Neural cell (in vitro differentiated cells): Measurements from ENCODE around the gene TPRG1. TPM values are rescaled to one million over a fixed set of nuclear protein-coding genes. Genes with fewer than 3 reads are reported as not detected.

Source experiments
- H2AFZ ChIP-seq: fragments of 200-600, 300-800 bp; sonication (generic), shearing (Covaris generic); 2 replicates; pipeline ENCODE4 v1.6.0; 2014; ENCODE audit warnings: low read depth, mild to moderate bottlenecking, antibody characterized with exemption, low read length, moderate library complexity
- H3F3A ChIP-seq: fragments of 200-600 bp; shearing (Covaris generic); 2 replicates; pipeline ENCODE4 v1.6.1; 2016; ENCODE audit warnings: mild to moderate bottlenecking, moderate library complexity, mixed read lengths, antibody characterized with exemption, low read length; ENCODE audit not compliant: insufficient read depth, poor library complexity, severe bottlenecking
- H3K27ac ChIP-seq: fragments of 200-600, 300-800 bp; sonication (generic), shearing (Covaris generic); 2 replicates; pipeline ENCODE4 v1.5.1; 2014; ENCODE audit warnings: mild to moderate bottlenecking, low read length, moderate library complexity
- H3K27me3 ChIP-seq: fragments of 300-800, 200-600 bp; sonication (generic), shearing (Covaris generic); 2 replicates; pipeline ENCODE4 v1.6.0; 2014; ENCODE audit warnings: mild to moderate bottlenecking, low read depth, low read length, moderate library complexity; ENCODE audit not compliant: insufficient read depth
- H3K36me3 ChIP-seq: fragments of 300-800, 200-600 bp; sonication (generic), shearing (Covaris generic); 2 replicates; pipeline ENCODE4 v1.5.1; 2014; ENCODE audit warnings: mild to moderate bottlenecking, antibody characterized with exemption, low read length, moderate library complexity; ENCODE audit not compliant: insufficient read depth
- H3K4me2 ChIP-seq: fragments of 300-800, 200-600 bp; sonication (generic), shearing (Covaris generic); 2 replicates; pipeline ENCODE4 v1.6.0; 2014; ENCODE audit warnings: mild to moderate bottlenecking, low read length
- H3K4me3 ChIP-seq: fragments of 300-800, 200-600 bp; sonication (generic), shearing (Covaris generic); 2 replicates; pipeline ENCODE4 v1.5.1; 2014; ENCODE audit warnings: mild to moderate bottlenecking, low read length, moderate library complexity
- H3K79me2 ChIP-seq: fragments of 200-600 bp; shearing (Covaris generic); replicated peaks from 2 replicates; pipeline ENCODE4 v1.6.0; 2014; ENCODE audit warnings: mild to moderate bottlenecking, low read length, moderate library complexity; ENCODE audit not compliant: insufficient read depth
- H3K9ac ChIP-seq: fragments of 300-800, 200-600 bp; sonication (generic), shearing (Covaris generic); 2 replicates; pipeline ENCODE4 v1.6.1; 2016; ENCODE audit warnings: mild to moderate bottlenecking, low read length, mixed read lengths
- H3K9me2 ChIP-seq: fragments of 200-600 bp; shearing (Covaris generic); 2 replicates; pipeline ENCODE4 v1.6.1; 2016; ENCODE audit warnings: mild to moderate bottlenecking, low read length, mixed read lengths; ENCODE audit not compliant: insufficient read depth
- H3K9me3 ChIP-seq: fragments of 200-600, 300-800 bp; sonication (generic), shearing (Covaris generic); 2 replicates; pipeline ENCODE4 v1.6.1; 2016; ENCODE audit warnings: mild to moderate bottlenecking, mixed run types, low read length, moderate library complexity, mixed read lengths
- H4K20me1 ChIP-seq: fragments of 200-600 bp; shearing (Covaris generic); 2 replicates; pipeline ENCODE4 v1.6.1; 2016; ENCODE audit warnings: mild to moderate bottlenecking, mixed run types; ENCODE audit not compliant: insufficient read depth
- EP300 ChIP-seq: fragments of 450-650 bp; conservative IDR thresholded peaks from 2 replicates; pipeline ENCODE4 v1.6.1; 2014; ENCODE audit warnings: antibody characterized with exemption, mild to moderate bottlenecking, moderate library complexity; ENCODE audit not compliant: poor library complexity, severe bottlenecking
- EZH2 ChIP-seq: fragments of 200-600, 300-800 bp; shearing (Covaris generic), sonication (generic); IDR thresholded peaks from 2 replicates; pipeline ENCODE4 v1.6.1; 2014; ENCODE audit warnings: antibody characterized with exemption, low read length, borderline replicate concordance, mild to moderate bottlenecking; ENCODE audit not compliant: insufficient read depth, poor library complexity, severe bottlenecking
- MXI1 ChIP-seq: fragments of 450-650 bp; conservative IDR thresholded peaks from 2 replicates; pipeline ENCODE4 v1.6.1; 2014; ENCODE audit warnings: antibody characterized with exemption, mild to moderate bottlenecking; ENCODE audit not compliant: poor library complexity, severe bottlenecking
- POLR2AphosphoS5 ChIP-seq: IDR thresholded peaks from 2 replicates; pipeline ENCODE4 v1.6.1; 2012
- RAD21 ChIP-seq: fragments of 450-650 bp; conservative IDR thresholded peaks from 2 replicates; pipeline ENCODE4 v1.6.1; 2014; ENCODE audit warnings: antibody characterized with exemption, mild to moderate bottlenecking, moderate library complexity
- SMC3 ChIP-seq: fragments of 450-650 bp; conservative IDR thresholded peaks from 2 replicates; pipeline ENCODE4 v1.6.1; 2014; ENCODE audit warnings: antibody characterized with exemption, mild to moderate bottlenecking, moderate library complexity; ENCODE audit not compliant: poor library complexity
- TAF1 ChIP-seq: IDR thresholded peaks from 2 replicates; pipeline ENCODE4 v1.6.1; 2012; ENCODE audit warnings: low read depth
- polyA plus RNA-seq: library from polyadenylated mRNA; depleted of rRNA; stranded (reverse); fragments of >200 nt; gene quantifications from 2 replicates; pipeline ENCODE4 v1.2.3, GENCODE V29; 2014
- TF ChIP-seq, protein P1 (sequence below): fragments of 450-650 bp; IDR thresholded peaks from 2 replicates; pipeline ENCODE4 v1.5.1; 2014; ENCODE audit warnings: antibody characterized with exemption, mild to moderate bottlenecking, moderate library complexity; ENCODE audit not compliant: poor library complexity, severe bottlenecking
- TF ChIP-seq, protein P2 (sequence below): IDR thresholded peaks from 2 replicates; pipeline ENCODE4 v1.6.1; 2012; ENCODE audit warnings: borderline replicate concordance

Gene TPRG1
- polyA plus RNA-seq, 1 donor from 2014 or later, result 0.17 TPM

DNA sequence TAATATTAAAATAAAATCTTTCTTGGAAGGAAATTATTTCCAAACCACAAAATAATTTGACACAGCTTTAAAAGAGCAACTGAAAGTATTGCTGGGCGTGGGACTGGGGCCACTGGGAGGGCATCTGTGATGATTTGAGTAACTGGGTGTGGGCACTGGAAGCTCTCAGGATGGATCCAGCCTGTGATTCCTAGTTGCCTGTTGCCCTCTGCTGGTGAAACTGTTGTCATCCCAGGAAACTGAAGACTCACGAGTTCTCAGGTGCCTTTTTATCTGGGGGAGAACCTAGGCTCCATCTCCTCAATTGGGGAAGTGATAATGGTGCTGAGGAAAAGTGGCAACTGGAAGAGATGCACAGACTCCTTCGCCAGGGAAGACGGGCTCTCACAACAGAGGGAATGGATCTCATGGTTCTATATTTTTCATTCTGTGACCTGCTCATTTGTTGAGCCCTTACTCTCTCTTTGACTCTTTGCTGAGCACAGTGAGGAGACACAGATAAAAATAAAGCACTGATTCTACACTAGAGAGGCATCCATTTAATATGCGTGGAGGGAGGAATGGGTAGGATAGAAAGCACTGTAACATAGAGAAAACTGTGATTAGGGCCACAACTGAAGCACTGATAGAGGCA is 61.6 kb downstream of the TPRG1 start:
- peak; percentile 82 for TF ChIP-seq RAD21
- TF ChIP-seq SMC3, result peak; percentile 83
- TF ChIP-seq EZH2, result no peak
- no peak for TF ChIP-seq POLR2AphosphoS5
- TF ChIP-seq EP300, result no peak
- TF ChIP-seq, protein P1, sequence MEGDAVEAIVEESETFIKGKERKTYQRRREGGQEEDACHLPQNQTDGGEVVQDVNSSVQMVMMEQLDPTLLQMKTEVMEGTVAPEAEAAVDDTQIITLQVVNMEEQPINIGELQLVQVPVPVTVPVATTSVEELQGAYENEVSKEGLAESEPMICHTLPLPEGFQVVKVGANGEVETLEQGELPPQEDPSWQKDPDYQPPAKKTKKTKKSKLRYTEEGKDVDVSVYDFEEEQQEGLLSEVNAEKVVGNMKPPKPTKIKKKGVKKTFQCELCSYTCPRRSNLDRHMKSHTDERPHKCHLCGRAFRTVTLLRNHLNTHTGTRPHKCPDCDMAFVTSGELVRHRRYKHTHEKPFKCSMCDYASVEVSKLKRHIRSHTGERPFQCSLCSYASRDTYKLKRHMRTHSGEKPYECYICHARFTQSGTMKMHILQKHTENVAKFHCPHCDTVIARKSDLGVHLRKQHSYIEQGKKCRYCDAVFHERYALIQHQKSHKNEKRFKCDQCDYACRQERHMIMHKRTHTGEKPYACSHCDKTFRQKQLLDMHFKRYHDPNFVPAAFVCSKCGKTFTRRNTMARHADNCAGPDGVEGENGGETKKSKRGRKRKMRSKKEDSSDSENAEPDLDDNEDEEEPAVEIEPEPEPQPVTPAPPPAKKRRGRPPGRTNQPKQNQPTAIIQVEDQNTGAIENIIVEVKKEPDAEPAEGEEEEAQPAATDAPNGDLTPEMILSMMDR, result peak; percentile 78
- TF ChIP-seq, protein P2, sequence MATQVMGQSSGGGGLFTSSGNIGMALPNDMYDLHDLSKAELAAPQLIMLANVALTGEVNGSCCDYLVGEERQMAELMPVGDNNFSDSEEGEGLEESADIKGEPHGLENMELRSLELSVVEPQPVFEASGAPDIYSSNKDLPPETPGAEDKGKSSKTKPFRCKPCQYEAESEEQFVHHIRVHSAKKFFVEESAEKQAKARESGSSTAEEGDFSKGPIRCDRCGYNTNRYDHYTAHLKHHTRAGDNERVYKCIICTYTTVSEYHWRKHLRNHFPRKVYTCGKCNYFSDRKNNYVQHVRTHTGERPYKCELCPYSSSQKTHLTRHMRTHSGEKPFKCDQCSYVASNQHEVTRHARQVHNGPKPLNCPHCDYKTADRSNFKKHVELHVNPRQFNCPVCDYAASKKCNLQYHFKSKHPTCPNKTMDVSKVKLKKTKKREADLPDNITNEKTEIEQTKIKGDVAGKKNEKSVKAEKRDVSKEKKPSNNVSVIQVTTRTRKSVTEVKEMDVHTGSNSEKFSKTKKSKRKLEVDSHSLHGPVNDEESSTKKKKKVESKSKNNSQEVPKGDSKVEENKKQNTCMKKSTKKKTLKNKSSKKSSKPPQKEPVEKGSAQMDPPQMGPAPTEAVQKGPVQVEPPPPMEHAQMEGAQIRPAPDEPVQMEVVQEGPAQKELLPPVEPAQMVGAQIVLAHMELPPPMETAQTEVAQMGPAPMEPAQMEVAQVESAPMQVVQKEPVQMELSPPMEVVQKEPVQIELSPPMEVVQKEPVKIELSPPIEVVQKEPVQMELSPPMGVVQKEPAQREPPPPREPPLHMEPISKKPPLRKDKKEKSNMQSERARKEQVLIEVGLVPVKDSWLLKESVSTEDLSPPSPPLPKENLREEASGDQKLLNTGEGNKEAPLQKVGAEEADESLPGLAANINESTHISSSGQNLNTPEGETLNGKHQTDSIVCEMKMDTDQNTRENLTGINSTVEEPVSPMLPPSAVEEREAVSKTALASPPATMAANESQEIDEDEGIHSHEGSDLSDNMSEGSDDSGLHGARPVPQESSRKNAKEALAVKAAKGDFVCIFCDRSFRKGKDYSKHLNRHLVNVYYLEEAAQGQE, result no peak
- no peak for TF ChIP-seq MXI1
- TF ChIP-seq TAF1, result no peak
- H2AFZ ChIP-seq, result no peak overlapping the region
- H3K9me2 ChIP-seq, result no peaks in the 10 kb centered on the region

DNA sequence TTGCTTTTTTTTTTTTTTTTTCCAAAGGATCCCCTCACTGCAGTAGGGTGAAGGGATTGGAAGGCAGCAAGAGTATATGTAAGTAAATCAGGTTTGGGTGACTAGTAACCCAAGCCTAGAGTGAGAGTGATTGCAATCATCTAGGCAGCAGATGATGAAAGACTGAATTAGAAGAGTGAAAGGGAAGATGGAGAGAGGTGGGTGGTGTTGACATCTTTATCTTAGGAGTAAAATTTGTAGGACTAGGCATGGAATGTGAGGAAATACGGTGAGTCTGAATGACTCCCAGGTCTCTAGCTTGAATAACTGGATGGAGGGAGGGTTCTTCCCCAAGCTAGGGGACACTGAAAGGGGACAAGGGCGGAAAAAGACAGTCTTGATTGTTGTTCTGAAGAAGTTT is 63.4 kb downstream of the TPRG1 start:
- Histone ChIP-seq H3K27me3 (no peaks in the 10 kb centered on the region), H3K4me2 (no peak overlapping the region), H4K20me1 (no peaks in the 10 kb centered on the region), H3K36me3 (no peaks in the 10 kb centered on the region), H3K9ac (no peak overlapping the region), H3F3A (no peaks in the 10 kb centered on the region), H3K9me3 (no peaks in the 10 kb centered on the region), H3K9me2 (no peaks in the 10 kb centered on the region), H3K79me2 (no peaks in the 10 kb centered on the region), H2AFZ (no peak overlapping the region), H3K4me3 (no peak overlapping the region), H3K27ac (no peak overlapping the region)
- no peak for TF ChIP-seq EP300
- TF ChIP-seq, protein P1, result no peak
- TF ChIP-seq, protein P2, result no peak

More for the DNA sequence above, 61.6 kb downstream of the TPRG1 start:
- Histone ChIP-seq H3F3A (no peaks in the 10 kb centered on the region), H3K36me3 (no peaks in the 10 kb centered on the region), H3K27ac (no peak overlapping the region), H3K27me3 (no peaks in the 10 kb centered on the region), H3K79me2 (no peaks in the 10 kb centered on the region), H3K4me3 (no peak overlapping the region), H3K9ac (no peak overlapping the region), H3K4me2 (no peak overlapping the region), H4K20me1 (no peaks in the 10 kb centered on the region), H3K9me3 (no peaks in the 10 kb centered on the region)
